ENCODE measurements around the gene DLX4. TPM values are rescaled to one million over a fixed set of nuclear protein-coding genes. Genes with fewer than 3 reads are reported as not detected.

Gene DLX4
- total and polyA plus RNA-seq, 2 of the 4 experiments (the other 2 are of a cell fraction): not detected

GRCh38 chr17:49997773-49998703, 29.0 kb downstream of the DLX4 start (continued):
- TF ChIP-seq CTCF (conservative IDR thresholded peaks at IDR 0.05; ENCODE audit: low read depth, low read length) (peak; percentile 93), SMC3 (IDR thresholded peaks at IDR 0.05; ENCODE audit: low read depth, low read length) (peak; percentile 89), CHD1 (IDR thresholded peaks at IDR 0.05; ENCODE audit: low read depth, low read length) (no peak)

All from IMR-90 (cell line).